ENCODE data around the gene ROR2. TPM values are rescaled to one million over a fixed set of nuclear protein-coding genes. Genes with fewer than 3 reads are reported as not detected.

ROR2 gene
- total and polyA plus RNA-seq, 2 of the 8 experiments (the other 6 are each of a cell fraction or from before 2014, with no cell fraction given) = 2.7 to 4.3 TPM

GRCh38 chr9:91966503-91966902 lies 16.5 kb upstream of the ROR2 start:
- Histone ChIP-seq H3K9ac (replicated peaks in 1 of 4; ENCODE audit: extremely low read depth in 1 of 4, low read depth in 3 of 4, low read length in 3 of 4) (no peak overlapping the region), H4K5ac (ENCODE audit: insufficient read length, low read depth, low read length) (no peak overlapping the region), H2AFZ (ENCODE audit: low read length) (no peak overlapping the region), H3K23ac (ENCODE audit: insufficient read length) (no peak overlapping the region), H4K8ac (ENCODE audit: extremely low read depth, insufficient read depth, low read length) (no peak overlapping the region), H3K27ac (ENCODE audit: low read depth, low read length) (no peak overlapping the region), H3K23me2 (ENCODE audit: low read depth, low read length) (no peaks in the 10 kb centered on the region), H2BK12ac (ENCODE audit: low read depth, low read length) (no peak overlapping the region), H2BK120ac (replicated peaks; ENCODE audit: low read depth, low read length) (no peak overlapping the region), H2AK5ac (ENCODE audit: low read depth, low read length) (no peak overlapping the region), H3K9me3 (ENCODE audit: insufficient read depth in 2 of 2, low read depth in 1 of 2, low read length in 1 of 2) (no peaks in the 10 kb centered on the region), H3K4me2 (ENCODE audit: insufficient read depth in 1 of 2, low read depth in 2 of 2, low read length in 2 of 2) (no peak overlapping the region), H3K4ac (replicated peaks; ENCODE audit: insufficient read length, low read depth, low read length) (no peak overlapping the region), H2BK15ac (ENCODE audit: low read length) (no peak overlapping the region), H3K4me3 (ENCODE audit: extremely low read depth in 1 of 4, insufficient read depth in 2 of 4, low read depth in 3 of 4, low read length in 4 of 4) (no peak overlapping the region), H3K18ac (ENCODE audit: extremely low read depth, low read length) (no peak overlapping the region), H3K79me1 (ENCODE audit: low read depth, low read length) (no peaks in the 10 kb centered on the region), H4K91ac (replicated peaks; ENCODE audit: insufficient read length, low read length) (no peak overlapping the region), H3K56ac (replicated peaks; ENCODE audit: insufficient read length, low read depth, low read length) (no peak overlapping the region), H2BK20ac (ENCODE audit: low read length) (no peak overlapping the region), H3K36me3 (ENCODE audit: control insufficient read depth in 2 of 4, insufficient read depth in 4 of 4, low read length in 3 of 4) (no peaks in the 10 kb centered on the region), H3K79me2 (ENCODE audit: control insufficient read depth in 1 of 2, insufficient read depth in 2 of 2, low read length in 2 of 2) (no peaks in the 10 kb centered on the region), H3K4me1 (replicated peaks in 1 of 4; ENCODE audit: control insufficient read depth in 3 of 4, insufficient read depth in 4 of 4, low read length in 3 of 4) (no peaks in the 10 kb centered on the region), H3K27me3 (replicated peaks in 1 of 4; ENCODE audit: control insufficient read depth in 3 of 4, extremely low read depth in 1 of 4, insufficient read depth in 3 of 4, low read length in 3 of 4) (no peaks in the 10 kb centered on the region), H2BK5ac (ENCODE audit: low read depth, low read length) (no peak overlapping the region), H4K20me1 (replicated peaks in 1 of 2; ENCODE audit: control insufficient read depth in 1 of 2, insufficient read depth in 2 of 2, low read length in 2 of 2) (no peaks in the 10 kb centered on the region), H3K14ac (ENCODE audit: insufficient read length) (no peak overlapping the region)
- FAIRE-seq (no peak), DNase-seq (ENCODE audit: low read depth in 1 of 2, low spot score in 2 of 2) (no peak)
- CTCF ChIA-PET (ENCODE audit: partially characterized antibody) = interaction anchor here (0.6 to 1.1 kb wide), 3 partner anchors 10 to 954 kb away, joined by 3 to 6 read pairs (median 4); no protein-coding TSS in a partner anchor
- POLR2A ChIA-PET (ENCODE audit: partially characterized antibody) = no interaction called here
- 92% methylated on average over 2 of the region's 2 CpGs; no CpG with 5 or more reads in 1 of the 2 experiments for WGBS, 2 experiments (ENCODE audit: extremely low coverage in 1 of 2, insufficient coverage in 1 of 2, insufficient read length in 1 of 2, insufficient replicate concordance in 2 of 2, low coverage in 1 of 2, low lambda C conversion rate in 2 of 2, missing lambda C conversion rate in 1 of 2)
- TF ChIP-seq NANOG (IDR thresholded peaks at IDR 0.05; ENCODE audit: insufficient read depth, low read depth, low read length, poor library complexity, severe bottlenecking) = no peak
- no peak for TF ChIP-seq RBBP5 (IDR thresholded peaks at IDR 0.05; ENCODE audit: borderline replicate concordance, low read depth, low read length)
- no peak for TF ChIP-seq TBP (IDR thresholded peaks at IDR 0.05; ENCODE audit: low read depth, low read length)
- no peak for TF ChIP-seq CHD2 (IDR thresholded peaks at IDR 0.05; ENCODE audit: low read length)

Data from H1 (cell line).